OCI-M1 (cell line): ENCODE results near the gene ENTREP3.
"Not testable (repeated sequence)": the region's sequence is repeated elsewhere in the genome, so short reads cannot be mapped to it uniquely, and the experiment has no call there.

Source experiments
- DNase-seq: peaks from one replicate; lab custom pipeline; 2025; lab: John Stamatoyannopoulos, UW

Gene ENTREP3

DNA sequence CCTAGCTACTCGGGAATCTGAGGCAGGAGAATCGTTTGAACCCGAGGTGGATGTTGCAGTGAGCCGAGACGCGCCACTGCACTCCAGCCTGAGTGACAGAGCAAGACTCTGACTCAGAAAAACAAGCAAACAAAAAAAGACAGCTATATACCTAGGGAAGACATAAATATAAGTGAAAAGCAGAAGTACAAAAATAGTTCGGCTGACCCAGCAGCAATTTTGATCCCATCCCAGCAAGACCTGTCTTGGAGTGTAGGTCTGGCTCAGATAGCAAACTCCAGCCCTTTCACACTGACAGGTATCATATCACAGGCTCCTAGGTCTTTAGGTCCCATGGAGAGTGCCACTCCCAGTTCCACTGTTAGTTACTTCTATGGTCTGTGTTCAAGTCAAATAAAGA is 32.2 kb downstream of the ENTREP3 start:
- DNase-seq, result peak; percentile 65

GRCh38 chr1:155220211-155220965 is 34.9 kb downstream of the ENTREP3 start:
- not testable (repeated sequence) for DNase-seq

DNA sequence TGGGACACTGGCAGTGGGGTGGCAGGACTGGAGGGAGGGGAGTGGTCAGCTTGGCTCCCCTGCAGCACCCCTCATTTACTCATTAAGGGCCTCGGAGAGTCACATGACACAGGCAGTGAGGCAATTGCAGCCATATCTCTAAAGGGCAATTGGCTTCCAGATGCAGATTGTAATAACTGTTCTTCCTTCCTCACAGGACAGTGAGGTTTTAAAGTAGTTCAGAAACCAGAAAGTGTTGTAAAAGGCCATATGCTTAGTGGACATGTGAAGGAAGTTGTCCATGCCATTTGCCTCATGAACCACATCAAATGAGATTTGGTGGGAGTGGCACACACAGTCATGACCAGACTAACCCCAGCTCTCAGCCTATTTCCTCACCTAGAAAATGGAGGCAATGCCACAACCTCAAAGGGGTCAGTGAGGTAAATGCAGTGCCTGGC is 35.7 kb downstream of the ENTREP3 start:
- DNase-seq, result peak; percentile 76

GRCh38 chr1:155218854-155219591 is 36.3 kb downstream of the ENTREP3 start:
- peak; percentile 78 for DNase-seq

GRCh38 chr1:155214702-155215101 is 40.6 kb downstream of the ENTREP3 start:
- DNase-seq, result not testable (repeated sequence)

- DNase-seq, result not testable (repeated sequence)
These were observed 43.2 kb downstream of the ENTREP3 start for GRCh38 chr1:155212051-155212440.

GRCh38 chr1:155211381-155212050 is 43.8 kb downstream of the ENTREP3 start:
- not testable (repeated sequence) for DNase-seq

- DNase-seq, result no peak
These were observed 44.8 kb downstream of the ENTREP3 start for GRCh38 chr1:155210314-155211104.

DNA sequence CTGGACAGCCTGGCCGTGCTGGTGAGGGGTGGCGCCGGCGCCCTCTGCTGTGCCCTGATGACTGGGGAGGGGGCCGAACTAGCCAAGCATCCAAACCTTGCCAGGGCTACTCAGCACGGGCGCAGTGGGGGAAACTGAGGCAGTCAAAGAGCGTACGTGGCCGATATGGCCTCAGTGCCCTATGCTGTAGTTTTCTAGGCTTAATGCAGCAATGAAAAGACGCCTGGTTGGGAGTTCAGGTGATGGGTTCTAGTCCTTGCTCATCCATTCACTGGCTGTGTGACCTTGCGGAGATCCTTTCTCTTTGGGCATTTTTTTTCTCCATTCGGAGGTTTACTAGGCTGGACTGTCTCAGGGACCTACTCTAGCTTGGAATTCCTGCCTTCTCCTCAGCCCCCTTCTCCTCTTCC is 46.0 kb downstream of the ENTREP3 start:
- DNase-seq, result peak; percentile 67

- peak; percentile 92 for DNase-seq
These were observed 46.6 kb downstream of the ENTREP3 start, which contains the start of gene MTX1 for GRCh38 chr1:155208541-155209311. TSS of gene MTX1 (plus strand) at chr1:155208695. CDS start at chr1:155208805, 110 bp downstream.

GRCh38 chr1:155207806-155208540 is 47.3 kb downstream of the ENTREP3 start, which contains the start of gene THBS3:
TSS of gene THBS3 (minus strand) at chr1:155207897. CDS start at chr1:155207876, 21 bp downstream.
- no peak for DNase-seq

DNA sequence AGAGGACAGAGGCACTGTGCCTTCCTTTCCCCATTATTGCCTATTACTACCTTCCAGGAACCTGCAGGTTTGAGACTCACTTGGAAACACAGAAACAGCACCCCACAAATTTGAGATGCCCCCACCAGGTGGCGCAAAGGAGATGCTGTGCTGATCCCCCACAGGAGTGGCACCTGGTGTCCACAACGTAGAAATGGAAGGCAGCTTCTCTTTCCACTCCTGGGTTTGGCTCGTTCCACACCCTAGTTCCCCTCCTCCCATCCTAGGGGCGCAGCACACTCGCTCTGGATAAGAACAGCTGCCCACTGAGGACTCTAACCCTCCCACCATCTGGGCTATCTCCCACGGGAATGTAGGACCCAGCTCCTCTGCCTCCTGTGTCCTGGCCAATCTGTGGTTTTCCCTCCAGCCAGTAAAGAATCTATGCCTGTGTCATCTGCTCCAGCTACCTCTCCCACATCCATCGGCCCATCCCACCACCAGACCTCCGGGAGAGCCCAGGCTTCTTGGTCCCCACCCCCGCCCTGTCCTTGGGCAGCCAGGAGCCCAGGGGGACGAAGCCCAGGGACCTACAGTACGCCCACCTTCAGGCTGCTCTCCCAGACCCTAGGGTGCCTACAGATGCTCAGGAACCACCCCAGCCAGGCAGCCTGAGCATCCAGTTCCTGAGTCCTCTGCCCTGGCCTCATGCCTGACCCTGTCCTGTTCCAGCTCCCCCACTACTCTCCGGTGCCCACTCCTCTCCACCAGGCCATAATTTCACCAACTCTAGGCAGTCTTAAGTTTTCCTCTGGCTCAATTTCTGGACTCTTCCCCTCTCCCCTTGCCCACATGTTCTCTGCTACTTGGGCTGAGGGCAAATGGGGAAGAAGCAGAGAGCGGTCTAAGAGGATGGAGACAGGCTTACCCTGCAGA is 48.1 kb downstream of the ENTREP3 start:
- peak; percentile 93 for DNase-seq

DNA sequence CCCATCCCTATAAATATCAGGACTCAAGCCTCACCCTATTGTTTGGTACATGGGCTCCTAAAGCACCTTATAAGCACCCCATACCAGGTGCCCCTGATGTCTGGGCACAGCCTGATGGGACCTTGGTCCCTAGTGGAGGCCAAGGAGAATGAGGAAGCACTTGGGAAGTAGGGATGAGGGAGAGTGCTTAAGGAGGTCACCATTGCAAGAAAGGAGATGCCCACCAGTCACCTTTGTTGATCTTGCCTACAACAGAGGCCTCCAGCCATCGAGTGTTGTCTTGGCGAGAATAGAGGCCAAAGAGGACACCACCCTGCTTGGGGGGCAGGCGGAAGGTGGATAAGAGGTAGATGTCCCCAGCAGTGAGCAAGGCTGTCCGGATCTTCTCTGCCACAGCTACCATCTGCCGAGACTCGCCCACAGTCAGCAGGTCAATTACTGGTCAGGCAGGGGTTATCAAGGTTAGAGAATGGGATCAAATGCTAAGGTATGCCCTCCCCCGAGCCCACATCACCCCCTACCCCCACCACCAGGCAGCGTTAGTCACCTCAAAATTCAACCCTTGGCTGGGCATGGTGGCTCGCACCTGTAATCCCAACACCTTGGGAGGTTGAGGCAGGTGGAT is 49.2 kb downstream of the ENTREP3 start:
- no peak for DNase-seq

- no peak for DNase-seq
These were observed 50.2 kb downstream of the ENTREP3 start for GRCh38 chr1:155205035-155205434.

DNA sequence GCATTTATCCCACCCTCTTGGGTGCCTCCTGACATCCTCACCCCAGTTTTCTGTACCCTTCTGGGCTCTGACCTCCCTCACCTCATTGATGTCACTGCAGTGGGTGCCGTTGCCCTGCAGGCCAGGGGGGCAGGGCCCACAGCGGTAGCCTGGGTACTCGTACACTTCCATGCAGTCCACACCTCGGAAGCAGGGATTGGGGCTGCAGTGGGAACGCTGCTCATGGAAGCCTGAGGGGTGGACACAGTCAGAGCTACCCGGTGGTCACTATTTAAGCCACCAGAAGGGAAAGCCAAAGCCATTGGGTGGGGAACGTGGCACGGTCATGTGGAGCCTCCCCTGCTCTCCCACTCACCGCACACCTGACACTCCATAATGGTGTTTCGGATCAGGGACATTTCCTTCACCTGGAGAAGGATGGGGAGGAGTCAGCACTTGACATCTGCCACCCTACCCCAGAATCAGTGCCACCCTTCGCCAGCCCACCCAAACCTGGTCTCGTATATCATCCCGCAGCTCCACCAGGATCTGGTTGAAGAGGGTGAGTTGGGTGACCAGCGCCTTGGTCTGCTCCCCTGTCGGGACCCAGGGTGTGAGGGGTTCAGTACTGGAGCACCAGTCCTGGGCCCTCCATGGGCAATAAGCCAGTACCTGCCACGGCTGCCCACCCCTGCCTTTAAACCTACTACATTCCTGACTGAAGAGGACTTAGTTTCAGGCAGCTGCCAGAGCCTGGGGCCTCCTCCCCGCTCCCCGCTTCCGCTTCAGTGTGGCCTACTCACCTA is 52.4 kb downstream of the ENTREP3 start:
- DNase-seq, result no peak

DNA sequence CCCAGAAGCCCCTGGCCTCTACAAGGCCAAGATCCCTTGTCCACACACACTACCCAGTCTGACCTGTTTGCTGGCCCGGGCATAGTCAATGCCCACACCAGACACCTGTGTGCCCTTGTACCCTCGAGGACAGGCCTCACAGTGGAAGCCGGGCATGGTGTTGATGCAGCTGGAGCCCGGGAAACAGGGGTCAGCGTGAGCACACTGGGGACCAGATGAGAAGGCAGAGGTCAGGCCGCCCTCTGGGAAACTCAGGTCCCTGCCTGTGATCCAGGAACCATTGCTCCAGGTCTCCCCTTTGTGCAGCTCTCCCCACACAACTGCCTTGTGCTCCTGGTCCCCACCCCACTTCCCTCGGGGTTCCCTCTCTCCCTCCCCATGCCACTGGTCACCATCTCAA is 53.1 kb downstream of the ENTREP3 start:
- DNase-seq, result no peak

GRCh38 chr1:155200920-155201319 is 54.4 kb downstream of the ENTREP3 start:
- no peak for DNase-seq

GRCh38 chr1:155199792-155200191 is 55.5 kb downstream of the ENTREP3 start:
- no peak for DNase-seq
